ENCODE results near the gene RGS6. TPM values are rescaled to one million over a fixed set of nuclear protein-coding genes. Genes with fewer than 3 reads are reported as not detected.

RGS6 gene
- total RNA-seq, 1 donor = 2.5 TPM

GRCh38 chr14:72237722-72238666, 305.8 kb downstream of the RGS6 start:
- peaks cover 4% of the 10 kb centered on the region for H3K4me1 ChIP-seq (ENCODE audit: insufficient read depth, low read length)
- no peaks in the 10 kb centered on the region for H3K27me3 ChIP-seq (ENCODE audit: insufficient read depth, low read length)
- no peak overlapping the region for H3K4me3 ChIP-seq (ENCODE audit: low read length)
- H3K9me3 ChIP-seq (ENCODE audit: low read depth, low read length) = no peaks in the 10 kb centered on the region

GRCh38 chr14:72243309-72244293, 311.4 kb downstream of the RGS6 start:
- no peaks in the 10 kb centered on the region for H3K9me3 ChIP-seq (ENCODE audit: low read depth, low read length)
- H3K4me3 ChIP-seq (ENCODE audit: low read length) = no peak overlapping the region
- no peaks in the 10 kb centered on the region for H3K4me1 ChIP-seq (ENCODE audit: insufficient read depth, low read length)
- peaks cover 2% of the 10 kb centered on the region for H3K27me3 ChIP-seq (ENCODE audit: insufficient read depth, low read length)

GRCh38 chr14:72247896-72248465, 315.8 kb downstream of the RGS6 start:
- no peaks in the 10 kb centered on the region for H3K9me3 ChIP-seq (ENCODE audit: low read depth, low read length)
- no peak overlapping the region for H3K4me3 ChIP-seq (ENCODE audit: low read length)
- H3K4me1 ChIP-seq (ENCODE audit: insufficient read depth, low read length) = no peaks in the 10 kb centered on the region

GRCh38 chr14:72253503-72253902, 321.3 kb downstream of the RGS6 start:
- Histone ChIP-seq H3K4me1 (ENCODE audit: insufficient read depth, low read length) (no peaks in the 10 kb centered on the region), H3K9me3 (ENCODE audit: low read depth, low read length) (no peaks in the 10 kb centered on the region), H3K27me3 (ENCODE audit: insufficient read depth, low read length) (no peaks in the 10 kb centered on the region), H3K4me3 (ENCODE audit: low read length) (no peak overlapping the region)

More at GRCh38 chr14:72247896-72248465, 315.8 kb downstream of the RGS6 start:
- peaks cover 2% of the 10 kb centered on the region for H3K27me3 ChIP-seq (ENCODE audit: insufficient read depth, low read length)

GRCh38 chr14:72254202-72254936, 322.1 kb downstream of the RGS6 start:
- Histone ChIP-seq H3K9me3 (ENCODE audit: low read depth, low read length) (no peaks in the 10 kb centered on the region), H3K27me3 (ENCODE audit: insufficient read depth, low read length) (no peaks in the 10 kb centered on the region), H3K4me3 (ENCODE audit: low read length) (no peak overlapping the region), H3K4me1 (ENCODE audit: insufficient read depth, low read length) (no peaks in the 10 kb centered on the region)

- H3K4me3 ChIP-seq (ENCODE audit: low read length) = no peak overlapping the region
- no peaks in the 10 kb centered on the region for H3K27me3 ChIP-seq (ENCODE audit: insufficient read depth, low read length)
- H3K4me1 ChIP-seq (ENCODE audit: insufficient read depth, low read length) = no peaks in the 10 kb centered on the region
- H3K9me3 ChIP-seq (ENCODE audit: low read depth, low read length) = no peaks in the 10 kb centered on the region
Measured at GRCh38 chr14:72254937-72255472, 322.8 kb downstream of the RGS6 start.

GRCh38 chr14:72256055-72256454, 323.8 kb downstream of the RGS6 start:
- Histone ChIP-seq H3K4me3 (ENCODE audit: low read length) (no peak overlapping the region), H3K27me3 (ENCODE audit: insufficient read depth, low read length) (no peaks in the 10 kb centered on the region), H3K9me3 (ENCODE audit: low read depth, low read length) (no peaks in the 10 kb centered on the region), H3K4me1 (ENCODE audit: insufficient read depth, low read length) (no peaks in the 10 kb centered on the region)

GRCh38 chr14:72261068-72261467, 328.8 kb downstream of the RGS6 start:
- no peaks in the 10 kb centered on the region for H3K9me3 ChIP-seq (ENCODE audit: low read depth, low read length)

GRCh38 chr14:72262771-72263170, 330.5 kb downstream of the RGS6 start:
- Histone ChIP-seq H3K4me1 (ENCODE audit: insufficient read depth, low read length) (no peaks in the 10 kb centered on the region), H3K9me3 (ENCODE audit: low read depth, low read length) (no peaks in the 10 kb centered on the region), H3K27me3 (ENCODE audit: insufficient read depth, low read length) (no peaks in the 10 kb centered on the region), H3K4me3 (ENCODE audit: low read length) (no peak overlapping the region)

More at GRCh38 chr14:72261068-72261467, 328.8 kb downstream of the RGS6 start:
- no peaks in the 10 kb centered on the region for H3K27me3 ChIP-seq (ENCODE audit: insufficient read depth, low read length)
- no peaks in the 10 kb centered on the region for H3K4me1 ChIP-seq (ENCODE audit: insufficient read depth, low read length)
- H3K4me3 ChIP-seq (ENCODE audit: low read length) = no peak overlapping the region

GRCh38 chr14:72264716-72265115, 332.5 kb downstream of the RGS6 start:
- Histone ChIP-seq H3K4me1 (ENCODE audit: insufficient read depth, low read length) (no peaks in the 10 kb centered on the region), H3K27me3 (ENCODE audit: insufficient read depth, low read length) (no peaks in the 10 kb centered on the region), H3K4me3 (ENCODE audit: low read length) (no peak overlapping the region), H3K9me3 (ENCODE audit: low read depth, low read length) (no peaks in the 10 kb centered on the region)

- Histone ChIP-seq H3K27me3 (ENCODE audit: insufficient read depth, low read length) (no peaks in the 10 kb centered on the region), H3K4me3 (ENCODE audit: low read length) (no peak overlapping the region), H3K9me3 (ENCODE audit: low read depth, low read length) (no peaks in the 10 kb centered on the region), H3K4me1 (ENCODE audit: insufficient read depth, low read length) (no peaks in the 10 kb centered on the region)
Measured at GRCh38 chr14:72270147-72270727, 338.0 kb downstream of the RGS6 start.

GRCh38 chr14:72270749-72271148, 338.5 kb downstream of the RGS6 start:
- no peak overlapping the region for H3K4me3 ChIP-seq (ENCODE audit: low read length)
- no peaks in the 10 kb centered on the region for H3K27me3 ChIP-seq (ENCODE audit: insufficient read depth, low read length)
- no peaks in the 10 kb centered on the region for H3K9me3 ChIP-seq (ENCODE audit: low read depth, low read length)
- no peaks in the 10 kb centered on the region for H3K4me1 ChIP-seq (ENCODE audit: insufficient read depth, low read length)

- H3K4me1 ChIP-seq (ENCODE audit: insufficient read depth, low read length) = no peaks in the 10 kb centered on the region
- no peaks in the 10 kb centered on the region for H3K27me3 ChIP-seq (ENCODE audit: insufficient read depth, low read length)
- no peaks in the 10 kb centered on the region for H3K9me3 ChIP-seq (ENCODE audit: low read depth, low read length)
- H3K4me3 ChIP-seq (ENCODE audit: low read length) = no peak overlapping the region
Measured at GRCh38 chr14:72275242-72275641, 343.0 kb downstream of the RGS6 start.

GRCh38 chr14:72278316-72278715, 346.1 kb downstream of the RGS6 start:
- Histone ChIP-seq H3K27me3 (ENCODE audit: insufficient read depth, low read length) (no peaks in the 10 kb centered on the region), H3K4me1 (ENCODE audit: insufficient read depth, low read length) (no peaks in the 10 kb centered on the region), H3K9me3 (ENCODE audit: low read depth, low read length) (no peaks in the 10 kb centered on the region), H3K4me3 (ENCODE audit: low read length) (no peak overlapping the region)
